ENCODE results near the gene GSG1L.

The GSG1L gene

DNA sequence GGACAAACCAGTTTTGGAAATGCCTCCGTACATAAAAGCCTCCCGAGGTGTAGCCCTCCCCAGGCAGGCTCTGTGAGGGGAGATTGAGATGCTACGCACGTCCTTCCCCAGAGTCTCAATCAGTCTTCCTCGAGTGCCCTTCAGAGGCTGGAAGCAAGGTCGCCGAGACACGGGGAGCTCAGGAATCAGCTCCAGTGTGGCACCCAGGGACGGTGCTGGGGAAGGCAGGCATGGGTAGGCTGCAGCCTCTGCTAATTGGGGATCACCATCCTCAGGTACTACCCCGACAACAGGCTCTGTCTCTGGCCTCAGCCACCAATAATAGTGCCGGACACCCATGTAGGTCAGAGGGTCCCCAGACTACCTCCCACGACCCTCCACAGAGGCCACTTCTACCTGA is 28.1 kb upstream of the GSG1L start:
- DNase-seq (ENCODE audit: low spot score): no peak

DNA sequence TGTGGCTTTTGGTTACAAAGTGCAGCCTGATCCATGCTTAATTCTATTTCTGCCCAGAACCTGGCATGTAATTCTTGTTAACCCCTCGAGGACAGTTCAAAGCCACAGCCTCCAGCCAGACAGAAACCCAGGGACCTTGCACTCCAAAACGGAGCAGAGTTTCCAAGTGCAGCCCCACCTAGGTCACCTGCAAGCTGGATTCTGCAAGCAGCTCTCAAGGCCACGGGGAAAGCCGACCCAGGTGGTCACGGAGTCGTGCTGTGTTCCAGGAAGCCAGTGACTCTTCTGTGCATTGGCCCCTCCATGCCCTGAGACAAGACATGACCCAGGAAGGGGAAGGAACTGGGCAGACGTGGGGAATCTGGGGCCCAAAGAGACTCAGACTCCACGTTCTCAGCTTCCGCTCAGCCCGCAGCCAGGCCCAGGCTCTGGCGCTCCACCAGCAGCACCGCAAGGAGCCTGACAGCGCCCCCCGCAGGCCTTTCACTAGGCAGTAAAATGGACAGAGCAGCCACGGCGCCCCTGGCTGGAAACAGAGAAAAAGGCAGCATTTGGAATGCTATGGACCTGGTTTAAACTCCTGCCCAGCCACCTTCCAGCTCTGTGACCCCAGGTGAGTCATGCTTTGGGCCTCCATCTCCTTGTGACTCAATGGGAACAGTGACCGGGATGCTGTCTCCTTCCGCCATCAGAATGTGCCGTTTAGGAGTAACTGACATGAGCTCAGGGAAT is 27.3 kb upstream of the GSG1L start:
- no peak for DNase-seq (ENCODE audit: low spot score)

DNA sequence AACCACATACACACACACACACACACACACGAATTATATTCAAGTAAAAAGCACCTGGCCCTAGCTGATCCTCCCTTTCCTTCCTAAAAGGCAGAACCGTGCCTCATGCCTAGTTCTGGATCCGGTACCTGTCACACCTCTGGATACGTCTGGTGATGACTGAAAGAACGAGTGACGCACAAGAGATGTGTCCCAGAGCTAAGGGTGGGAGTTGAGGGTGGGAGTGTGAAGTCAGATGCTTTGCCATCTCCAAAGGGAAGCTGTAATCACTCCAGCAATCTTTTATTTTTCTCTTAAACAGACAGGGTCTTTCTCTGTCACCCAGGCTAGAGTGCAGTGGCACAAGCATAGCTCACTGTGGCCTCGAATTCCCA is 26.5 kb upstream of the GSG1L start:
- no peak for DNase-seq (ENCODE audit: low spot score)

DNA sequence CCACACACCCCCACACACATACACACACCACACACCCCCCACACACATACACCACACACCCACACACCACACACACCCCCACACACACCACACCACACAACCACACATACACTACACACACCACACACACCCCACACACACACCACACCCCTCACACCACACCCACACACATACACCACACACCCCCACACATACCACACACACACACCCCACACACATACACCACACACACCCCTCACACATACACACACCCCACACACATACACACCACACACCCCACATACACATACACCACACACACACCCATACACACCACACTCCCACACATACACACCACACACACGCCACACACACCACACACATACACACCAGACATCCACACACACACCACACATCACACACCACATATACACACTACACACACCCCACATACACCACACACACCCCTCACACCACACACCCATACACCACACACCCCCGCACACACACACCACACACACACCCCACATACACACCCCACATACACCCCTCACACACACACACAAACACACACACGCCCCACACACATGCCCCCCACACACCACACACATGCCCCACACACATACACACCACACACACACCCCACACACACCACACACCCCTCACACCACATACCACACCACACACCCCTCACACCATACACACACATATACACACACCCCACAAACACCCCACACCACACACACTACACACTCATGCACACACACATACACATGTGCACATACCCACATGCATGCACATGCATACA is 25.9 kb upstream of the GSG1L start:
- DNase-seq (ENCODE audit: low spot score): no peak

DNA sequence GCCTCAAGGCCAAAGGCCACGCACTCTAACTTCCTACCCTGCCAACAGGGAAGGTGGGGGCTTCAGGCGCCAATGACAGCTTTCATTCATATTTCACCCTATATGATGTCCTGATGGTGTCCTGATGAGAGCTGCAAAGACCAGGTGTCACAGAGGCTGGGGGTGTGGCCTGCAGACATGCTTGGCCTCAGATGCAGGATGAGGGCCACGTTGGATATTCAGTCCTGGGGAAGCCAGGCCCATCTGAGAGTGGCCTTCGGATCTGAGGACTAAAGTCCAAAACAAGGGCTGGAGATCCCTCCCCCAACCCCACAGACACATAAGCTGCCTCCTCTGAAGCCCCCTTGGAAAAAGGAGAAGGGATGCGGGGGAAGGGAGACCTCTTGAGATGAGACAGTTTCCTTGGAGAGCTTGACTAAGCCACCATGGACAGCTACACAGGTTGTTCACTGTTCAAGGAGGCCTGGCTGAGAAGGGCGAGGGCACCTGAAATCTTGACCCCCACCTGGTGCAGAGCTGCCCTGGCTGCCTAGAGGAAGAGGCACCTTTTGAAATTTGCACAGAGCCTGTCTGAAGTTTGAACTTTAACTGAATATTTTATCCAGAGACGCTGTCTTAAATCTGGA is 24.3 kb upstream of the GSG1L start:
- DNase-seq (ENCODE audit: low spot score): no peak

DNA sequence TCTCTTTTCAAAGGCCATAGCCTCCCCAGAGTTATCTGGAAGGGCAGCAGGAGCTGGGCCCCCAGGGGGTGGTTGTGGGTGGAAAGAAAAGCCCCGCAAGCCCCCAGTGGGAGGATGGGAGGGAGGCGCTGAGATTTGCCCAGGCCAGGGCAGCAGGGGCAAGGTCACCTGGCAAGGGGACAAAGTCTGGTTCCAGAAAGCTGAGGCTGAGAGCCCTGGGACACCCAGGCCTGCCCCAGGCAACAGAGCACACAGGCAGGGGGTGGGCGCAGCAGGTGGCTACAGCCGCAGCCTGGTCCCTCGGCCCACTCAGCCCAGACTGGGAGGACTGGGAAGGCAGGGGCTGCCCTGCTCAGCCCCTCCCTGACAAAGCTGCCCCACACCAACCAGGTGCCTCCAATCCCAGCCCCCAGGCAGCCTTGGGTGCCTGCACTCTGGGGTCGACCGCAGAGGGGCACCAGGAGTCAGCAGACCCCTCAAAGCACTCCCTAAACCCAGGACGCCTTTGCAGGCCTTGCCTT is 23.7 kb upstream of the GSG1L start:
- no peak for DNase-seq (ENCODE audit: low spot score)

DNA sequence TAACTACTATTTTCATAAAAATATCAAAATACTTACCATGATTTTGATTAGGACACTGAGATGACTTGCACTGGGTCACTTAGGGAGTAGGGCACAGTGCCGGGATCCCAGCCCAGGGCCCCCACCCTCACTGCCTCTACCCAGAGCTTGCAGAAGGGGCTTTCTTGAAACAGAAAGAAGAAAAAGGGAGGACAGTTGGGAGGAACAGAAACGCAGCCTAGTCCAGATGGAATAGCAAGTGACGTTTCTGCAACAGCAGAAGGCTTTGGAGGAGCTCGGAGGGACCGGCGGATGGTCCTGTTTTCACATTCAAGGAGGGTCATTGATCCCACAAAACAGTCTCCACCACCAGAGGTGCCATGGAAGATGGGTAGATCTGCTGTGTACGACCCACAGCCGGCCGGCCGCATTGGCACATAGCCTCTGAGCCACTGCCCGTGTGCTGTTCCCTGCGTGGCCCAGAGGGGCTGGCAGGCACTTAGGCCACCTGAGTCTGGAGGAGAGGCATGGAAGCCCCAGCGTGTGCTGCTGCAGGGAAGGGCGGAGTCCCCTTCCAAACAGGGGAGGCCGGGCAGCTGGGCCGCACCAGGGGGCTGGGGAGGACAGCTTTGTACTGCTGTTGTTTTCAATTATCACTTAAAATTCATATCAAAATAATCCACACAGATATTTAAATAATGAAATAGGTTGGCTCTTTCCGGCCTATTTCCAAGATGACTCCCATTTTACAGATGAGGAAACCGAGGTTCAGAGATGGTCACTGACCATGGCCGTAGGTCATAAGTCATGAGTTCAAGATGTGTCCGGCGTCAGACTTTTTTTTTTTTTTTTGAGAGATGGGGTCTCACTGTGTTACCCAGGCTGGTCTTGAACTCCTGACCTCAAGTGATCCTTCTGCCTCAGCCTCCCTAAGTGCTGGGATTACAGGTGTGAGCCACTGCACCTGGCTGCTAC is 22.9 kb upstream of the GSG1L start:
- DNase-seq (ENCODE audit: low spot score): no peak

DNA sequence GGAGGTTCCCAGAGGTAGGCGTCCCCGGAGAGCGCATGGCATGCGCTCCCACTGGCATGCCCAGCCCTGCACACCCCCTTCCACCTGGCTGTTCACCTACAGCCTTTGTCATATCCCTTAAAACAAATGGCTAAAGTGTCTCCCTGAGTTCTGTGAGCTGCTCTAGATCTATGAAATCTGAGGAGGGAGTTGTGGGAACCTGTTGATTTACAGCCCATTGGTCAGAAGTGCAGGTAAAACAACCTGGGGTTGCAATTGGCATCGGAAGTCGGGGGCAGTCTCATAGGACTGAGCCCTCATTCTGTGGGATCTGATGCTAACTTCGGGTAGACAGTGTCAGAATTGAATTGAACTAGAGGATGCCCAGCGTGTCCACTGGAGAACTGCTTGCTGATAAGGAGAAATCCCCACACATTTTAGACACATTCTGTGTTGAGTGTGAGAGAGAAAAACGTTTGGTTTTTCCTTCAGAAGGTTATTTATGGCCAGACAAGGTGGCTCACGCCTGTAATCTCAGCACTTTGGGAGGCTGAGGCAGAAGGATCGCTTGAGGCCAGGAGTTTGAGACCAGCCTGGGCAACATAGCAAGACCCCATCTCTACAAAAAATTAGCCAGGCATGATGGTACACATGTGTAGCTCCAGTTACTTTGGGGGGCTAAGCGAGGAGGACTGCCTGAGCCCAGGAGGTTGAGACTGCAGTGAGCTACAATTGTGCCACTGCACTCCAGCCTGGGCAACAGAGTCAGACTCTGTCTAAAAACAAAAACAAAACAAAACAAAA is 22.1 kb upstream of the GSG1L start:
- no peak for DNase-seq (ENCODE audit: low spot score)

DNA sequence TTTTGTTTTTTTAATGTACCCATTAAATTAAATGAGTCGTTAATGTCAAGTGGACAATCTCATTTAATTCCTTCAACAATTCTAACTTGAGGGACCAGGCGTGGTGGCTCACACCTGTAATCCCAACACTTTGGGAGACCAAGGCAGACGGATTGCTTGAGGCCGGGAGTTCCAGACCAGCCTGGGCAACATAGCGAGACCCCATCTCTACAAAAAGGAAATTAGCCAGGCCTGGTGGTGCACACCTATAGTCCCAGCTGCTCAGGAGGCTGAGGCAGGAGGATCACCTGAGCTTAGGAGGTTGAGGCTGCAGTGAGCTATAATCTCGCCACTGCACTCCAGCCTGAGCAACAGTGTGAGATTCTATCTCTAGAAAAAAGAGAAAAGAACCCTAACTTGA is 20.7 kb upstream of the GSG1L start:
- no peak for DNase-seq (ENCODE audit: low spot score)

DNA sequence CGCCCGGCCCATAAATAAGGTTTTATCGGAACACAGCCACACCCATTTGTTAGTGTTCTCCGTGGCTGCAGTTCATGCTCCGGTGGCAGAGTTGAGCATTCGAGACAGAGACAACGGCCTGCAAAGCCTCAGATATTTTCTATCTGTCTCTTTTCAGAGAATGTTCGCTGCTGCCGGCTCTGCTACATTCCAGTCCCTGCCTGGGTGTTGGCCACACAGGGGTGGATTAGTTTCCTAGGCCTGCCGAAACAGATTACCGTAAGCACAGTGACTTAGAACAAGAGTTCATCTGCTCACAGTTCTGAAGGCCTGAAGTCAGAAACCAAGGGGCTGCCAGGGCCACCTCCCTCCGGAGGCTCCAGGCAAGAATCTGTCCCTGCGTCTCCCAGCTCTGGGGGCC is 19.1 kb upstream of the GSG1L start:
- DNase-seq (ENCODE audit: low spot score): no peak

DNA sequence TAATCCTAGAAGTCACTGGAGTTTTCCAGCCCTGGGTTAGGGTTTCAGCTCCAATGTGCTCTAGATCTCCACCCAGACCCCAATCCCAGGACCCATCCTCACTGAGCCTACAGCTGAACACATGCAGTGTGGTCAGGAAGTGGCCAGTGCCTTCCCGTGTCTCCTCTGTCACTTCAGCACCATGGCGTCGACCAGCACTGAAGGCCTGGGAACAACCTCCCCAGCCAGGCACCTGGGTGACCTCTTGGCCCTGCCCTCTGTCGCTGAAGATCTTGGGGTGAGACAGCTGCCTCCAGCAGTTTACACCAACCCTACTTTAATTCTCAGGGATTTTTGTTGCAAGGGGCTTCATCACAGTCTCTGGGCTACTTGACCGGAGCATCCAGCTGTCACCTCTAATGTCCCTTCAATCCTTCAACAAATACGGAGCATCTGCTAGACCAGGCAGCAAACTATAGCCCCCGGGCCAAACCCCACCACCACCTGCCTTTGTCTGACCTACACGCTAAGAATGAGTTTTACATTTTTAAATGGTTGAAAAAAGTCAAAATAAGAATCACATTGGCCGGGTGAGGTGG is 18.0 kb upstream of the GSG1L start:
- no peak for DNase-seq (ENCODE audit: low spot score)

DNA sequence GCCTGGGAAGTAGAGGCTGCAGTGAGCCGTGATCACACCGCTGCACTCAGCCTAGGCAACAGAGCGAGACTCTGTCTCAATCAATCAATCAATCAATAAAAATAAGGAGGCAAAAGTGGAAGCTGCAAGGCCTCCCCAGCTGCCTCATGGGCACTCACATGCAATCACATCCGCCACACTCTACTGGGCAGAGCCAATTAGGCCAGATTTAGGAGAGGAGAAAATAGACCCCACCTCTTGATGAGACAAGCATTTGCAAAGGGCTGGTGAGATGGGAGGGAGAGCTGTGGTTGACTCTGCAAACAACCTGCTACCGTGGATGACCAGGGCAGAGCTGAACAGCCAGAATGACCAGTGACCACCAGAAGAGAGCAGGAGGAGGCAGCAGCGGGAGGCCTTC is 14.7 kb upstream of the GSG1L start:
- no peak for DNase-seq (ENCODE audit: low spot score)

DNA sequence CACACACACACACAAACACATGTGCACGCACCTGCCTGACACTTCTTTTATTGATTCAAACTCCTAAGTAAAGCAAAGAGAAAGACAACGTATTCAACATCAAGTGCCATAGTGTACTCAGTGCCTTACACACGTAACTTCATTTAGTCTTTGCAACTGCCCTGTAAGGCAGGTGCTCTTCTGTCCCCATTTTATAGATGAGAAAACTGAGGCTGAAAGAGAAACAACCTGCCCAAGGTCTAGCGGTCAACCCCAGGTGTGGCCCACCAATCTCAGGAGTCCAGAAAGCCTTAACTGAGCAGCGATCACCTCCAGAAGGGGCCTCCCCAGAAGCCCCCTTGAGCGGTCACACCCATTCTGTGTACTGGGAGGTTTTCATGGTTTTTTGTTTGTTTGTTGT is 10.3 kb upstream of the GSG1L start:
- no peak for DNase-seq (ENCODE audit: low spot score)

DNA sequence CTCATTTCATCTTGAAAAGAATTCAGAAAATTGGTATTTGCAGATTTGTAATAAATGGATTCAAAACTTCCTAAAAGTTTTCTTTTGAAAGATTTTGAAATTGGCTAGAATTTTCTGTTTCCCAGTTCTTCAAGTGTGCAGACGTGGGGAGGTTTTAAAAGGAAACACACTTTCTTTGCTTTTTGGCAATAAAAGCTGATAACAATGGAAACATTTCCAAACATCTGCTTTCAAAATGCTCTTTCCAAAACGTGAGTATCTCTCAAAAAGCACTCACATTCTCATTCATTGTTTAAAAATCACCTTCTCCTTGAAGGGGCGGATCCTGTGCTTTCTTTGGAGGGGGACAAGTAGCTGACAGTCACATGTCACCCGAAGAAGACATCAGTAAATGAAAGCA is 8.6 kb upstream of the GSG1L start:
- no peak for DNase-seq (ENCODE audit: low spot score)

DNA sequence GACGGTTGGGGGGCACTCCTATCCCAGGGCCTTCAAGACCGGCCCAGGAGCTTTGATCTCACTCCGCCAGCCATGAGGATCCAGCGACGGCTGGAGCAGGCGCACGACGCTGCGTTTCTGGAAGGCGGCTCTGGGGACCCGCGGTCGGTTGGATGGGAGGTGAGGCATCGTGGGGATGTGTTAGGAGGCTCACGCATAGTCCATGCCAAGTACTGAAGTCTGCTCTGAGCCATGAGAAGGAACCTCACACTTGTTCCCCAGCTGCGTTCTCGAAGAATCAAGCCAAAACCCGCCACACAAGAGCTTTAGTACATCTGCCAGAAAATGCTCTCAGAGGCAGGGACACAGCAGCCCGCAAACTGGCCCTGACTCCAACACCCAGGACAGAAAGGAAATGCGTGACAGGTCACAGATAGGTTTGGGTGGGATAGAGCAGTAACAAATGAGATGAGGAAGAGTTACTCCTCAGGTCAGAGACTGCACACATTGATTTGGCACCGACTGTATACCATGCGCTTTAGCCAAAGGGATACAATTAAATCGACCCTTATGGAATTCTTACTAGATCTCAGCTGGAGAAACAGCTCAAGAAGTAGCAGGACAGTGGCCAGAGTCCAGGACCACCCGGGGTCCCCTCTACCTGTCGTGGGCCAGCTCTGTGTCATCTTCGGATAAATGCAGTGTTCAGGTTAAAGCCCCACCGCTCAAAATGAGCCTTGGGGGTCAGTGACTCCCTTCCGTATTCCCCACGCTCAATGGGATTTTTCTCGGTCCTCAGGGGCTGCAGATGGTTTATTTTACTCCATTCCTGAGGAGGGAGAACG is 6.7 kb upstream of the GSG1L start:
- no peak for DNase-seq (ENCODE audit: low spot score)

DNA sequence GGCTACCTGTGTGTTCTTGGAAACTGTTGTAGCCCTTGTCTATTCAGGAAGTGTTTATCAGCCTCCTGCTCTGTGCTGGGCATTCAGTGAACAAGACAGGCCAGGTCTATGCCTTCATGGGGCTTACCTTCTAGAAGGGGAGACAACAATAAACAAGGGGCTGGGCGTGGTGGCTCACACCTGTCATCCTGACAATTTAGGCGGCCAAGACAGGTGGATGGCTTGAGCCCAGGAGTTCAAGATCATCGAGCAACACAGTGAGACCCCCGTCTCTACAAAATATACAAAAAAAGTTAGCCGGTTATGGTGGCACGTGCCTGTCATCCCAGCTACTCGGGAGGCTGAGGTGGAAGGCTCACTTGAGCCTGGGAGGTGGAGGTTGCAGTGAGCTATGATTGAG is 5.5 kb upstream of the GSG1L start:
- DNase-seq (ENCODE audit: low spot score): no peak

DNA sequence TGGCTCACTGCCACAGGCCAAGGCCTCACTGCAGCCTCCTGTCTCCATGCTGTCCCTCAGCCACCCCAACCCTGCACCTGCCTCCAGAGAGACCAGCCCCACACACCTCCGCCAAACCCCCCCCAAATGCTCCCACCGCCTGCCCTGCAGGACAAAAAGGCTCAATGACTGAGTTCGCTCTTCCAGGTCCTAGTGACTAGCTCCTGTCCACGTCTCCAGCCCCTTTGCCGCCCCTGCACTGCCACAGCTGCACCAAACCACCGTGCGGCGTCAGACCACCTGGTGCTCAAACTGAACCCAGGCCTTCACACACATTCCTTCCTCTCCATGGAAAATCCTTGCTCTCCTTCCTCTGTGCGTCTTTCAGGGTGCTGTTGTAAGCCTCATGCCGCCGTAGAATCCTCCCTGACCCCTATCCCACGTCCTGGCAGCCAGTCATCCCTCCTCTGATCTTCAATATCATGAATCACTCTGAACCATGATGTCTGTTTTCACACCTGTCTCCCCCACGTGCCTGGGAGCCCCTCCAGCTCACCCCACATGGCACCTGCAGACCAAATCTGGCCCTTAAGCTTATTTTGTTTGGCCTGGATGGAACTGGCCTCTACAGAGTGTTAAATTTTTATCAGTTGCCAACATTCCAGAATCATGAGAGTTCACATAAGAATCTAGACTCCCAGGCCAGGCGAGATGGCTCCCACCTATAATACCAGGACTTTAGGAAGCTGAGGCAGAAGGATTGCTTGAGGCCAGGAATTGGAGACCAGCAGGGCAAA is 4.3 kb upstream of the GSG1L start:
- no peak for DNase-seq (ENCODE audit: low spot score)

DNA sequence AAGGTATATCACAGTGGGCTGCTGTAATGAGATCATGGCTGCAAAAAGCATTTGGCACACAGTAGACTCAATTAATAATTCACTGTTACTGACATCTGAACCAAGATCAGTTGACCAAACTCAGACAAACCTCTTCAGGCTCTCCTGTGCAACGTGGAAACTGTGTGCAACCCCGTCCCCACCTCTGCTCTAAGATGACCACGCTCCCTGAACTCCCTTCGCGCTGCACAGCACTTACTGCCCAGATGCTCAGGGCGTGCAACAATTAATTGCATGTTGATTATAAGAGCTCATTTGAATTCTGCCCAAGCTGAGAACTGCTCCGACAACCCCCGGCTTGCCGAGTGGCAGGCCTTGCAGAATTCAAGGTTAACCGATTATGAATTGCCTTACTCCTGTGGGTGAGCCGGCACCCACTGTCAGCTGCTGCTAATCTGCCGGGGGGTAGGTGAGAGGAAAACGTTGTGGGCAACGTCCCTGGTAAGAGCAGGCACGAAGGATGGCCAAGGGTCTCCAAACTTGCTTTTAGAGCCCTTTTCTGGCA is 1.3 kb upstream of the GSG1L start:
- DNase-seq (ENCODE audit: low spot score): no peak

DNA sequence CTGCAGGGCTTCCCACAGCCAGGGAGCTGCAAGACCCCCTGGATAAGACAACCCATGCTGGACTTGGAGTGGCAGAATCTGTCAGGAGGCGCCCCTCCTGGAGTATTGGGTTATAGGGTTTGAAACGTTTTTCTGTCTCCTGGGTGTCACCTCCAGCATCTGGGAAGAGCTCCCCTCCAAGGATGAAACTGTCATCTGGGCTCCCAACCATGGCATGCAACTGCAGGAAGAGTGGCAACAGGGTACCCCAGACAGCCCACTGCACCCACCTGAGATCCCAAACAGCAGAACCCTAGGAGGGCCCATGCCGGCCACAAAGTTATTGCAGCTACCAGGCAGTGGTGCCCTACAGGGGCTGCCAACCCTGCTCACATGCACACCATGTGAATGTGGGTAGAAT is 636 bp upstream of the GSG1L start:
- no peak for DNase-seq (ENCODE audit: low spot score)

Data from left forelimb (tissue), 1 donor.